ENCODE results near the gene SLC22A23.
A peak's percentile ranks its signal among the peaks of the same experiment; 100 is the strongest.

The SLC22A23 gene

DNA sequence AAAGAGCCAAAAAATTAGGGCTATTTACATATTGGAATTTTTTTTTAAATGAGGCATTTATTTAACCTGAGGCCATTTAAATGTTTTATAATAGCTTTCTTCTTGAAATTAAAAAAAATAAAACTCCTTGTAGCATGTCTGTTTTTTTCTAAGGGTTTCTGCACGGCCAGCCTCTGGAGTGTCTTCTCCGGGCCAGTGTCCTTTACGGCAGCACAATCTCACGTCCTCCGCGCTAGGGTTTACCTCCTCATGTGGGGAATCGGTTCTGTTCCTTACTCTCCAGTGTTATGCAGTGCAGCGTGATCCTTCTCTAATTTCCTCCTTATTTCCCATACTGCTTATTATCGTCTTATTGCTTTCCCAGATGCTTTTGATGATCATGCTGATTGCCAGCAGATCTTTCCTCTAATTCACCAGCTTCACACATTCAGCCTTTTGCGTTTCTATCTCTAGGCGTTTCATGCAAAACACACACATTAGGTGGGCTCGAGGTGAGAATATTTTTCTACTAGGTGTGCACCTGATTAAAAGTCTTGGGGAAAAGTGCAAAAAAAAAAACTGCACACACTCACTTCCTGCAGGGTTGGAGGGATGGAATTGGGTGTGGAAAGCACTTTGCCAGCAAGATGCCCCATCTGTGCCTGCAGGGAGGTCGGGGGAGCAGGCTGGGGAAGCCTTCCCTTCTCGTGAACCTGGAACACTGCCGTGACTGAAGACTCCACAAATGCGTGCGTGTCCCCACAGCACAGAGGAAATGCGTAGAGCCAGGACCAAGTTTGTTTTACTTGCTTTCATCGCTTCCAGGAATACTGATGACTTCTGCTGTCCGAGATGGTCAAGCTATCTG, 142.0 kb downstream of the SLC22A23 start:
- intact Hi-C loops (cut with DNase I): no loop called here
- peak in 1 of 10 donors; percentile 58 for DNase-seq

GRCh38 chr6:3314176-3314575, 142.7 kb downstream of the SLC22A23 start:
- DNase-seq: peak in 2 of 10 donors; percentile 51 to 61
- intact Hi-C loops (cut with DNase I): no loop called here

- intact Hi-C loops (cut with DNase I): no loop called here
- DNase-seq: peak in 2 of 10 donors; percentile 53 to 70
These were observed 144.1 kb downstream of the SLC22A23 start for GRCh38 chr6:3312604-3313231.

GRCh38 chr6:3311826-3312225, 145.0 kb downstream of the SLC22A23 start:
- no peak for DNase-seq
- intact Hi-C loops (cut with DNase I): no loop called here

DNA sequence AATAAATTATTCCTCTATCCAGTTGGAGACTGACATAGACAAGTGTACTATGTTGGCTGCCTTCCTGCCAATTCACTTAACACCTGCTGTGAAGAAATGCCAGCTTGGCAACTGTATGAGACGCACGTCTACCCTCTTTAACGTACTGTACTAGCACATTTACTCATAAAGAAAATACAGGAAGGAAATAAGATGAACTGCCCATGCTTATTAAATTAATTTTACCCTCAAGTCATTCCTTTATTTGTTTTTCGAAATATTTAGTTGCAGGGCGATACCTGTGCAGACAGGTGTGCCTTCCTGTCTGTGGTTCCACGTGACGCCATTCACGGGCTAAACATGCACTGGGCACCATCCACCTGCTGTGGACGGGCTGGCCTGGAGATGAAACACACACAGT, 146.1 kb downstream of the SLC22A23 start:
- no peak for DNase-seq

DNA sequence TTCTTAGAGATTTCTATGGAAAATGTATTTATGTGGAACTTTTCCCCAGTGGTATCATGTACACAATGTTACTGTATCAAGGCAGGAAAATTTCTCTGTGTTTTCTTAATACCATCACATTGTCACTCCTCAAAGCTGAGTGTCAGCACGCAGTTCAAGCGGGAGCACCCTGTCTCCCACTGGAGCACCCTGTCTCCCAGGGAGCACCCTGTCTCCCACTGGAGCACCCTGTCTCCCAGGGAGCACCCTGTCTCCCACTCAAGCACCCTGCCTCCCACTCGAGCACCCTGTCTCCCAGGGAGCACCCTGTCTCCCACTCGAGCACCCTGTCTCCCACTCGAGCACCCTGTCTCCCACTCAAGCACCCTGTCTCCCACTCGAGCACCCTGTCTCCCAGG, 146.8 kb downstream of the SLC22A23 start:
- intact Hi-C loops (cut with DNase I): no loop called here
- DNase-seq: no peak

More for the DNA sequence above, 146.1 kb downstream of the SLC22A23 start:
- intact Hi-C loops (cut with DNase I): no loop called here

DNA sequence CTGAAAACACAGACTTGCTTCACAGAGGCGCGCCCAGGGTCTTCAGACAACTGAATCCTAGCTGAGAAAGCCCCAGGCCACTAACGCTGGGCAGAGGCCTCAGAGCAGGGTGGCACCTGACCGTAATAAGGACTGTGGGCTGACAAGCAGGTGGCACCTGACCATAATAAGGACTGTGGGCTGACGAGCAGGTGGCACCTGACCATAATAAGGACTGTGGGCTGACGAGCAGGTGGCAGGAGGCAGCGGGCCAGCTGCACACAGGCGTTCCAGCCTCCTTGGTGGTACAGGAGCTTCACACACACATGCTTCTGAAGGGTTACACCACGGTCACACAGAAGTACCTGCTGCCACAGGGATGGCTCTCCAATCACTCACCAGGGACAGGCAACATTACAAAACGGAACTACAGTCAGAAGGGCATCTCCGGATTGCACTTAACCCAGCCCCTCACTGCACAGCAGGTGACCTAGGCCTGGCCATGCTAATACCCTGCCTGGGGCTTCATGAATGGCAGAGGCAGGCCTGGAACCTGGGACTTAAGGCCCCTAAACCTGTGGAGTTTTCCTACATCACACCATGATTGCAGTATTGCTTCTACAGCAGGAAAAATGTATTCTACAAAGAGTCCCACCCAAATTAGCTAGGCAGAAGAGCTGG, 147.3 kb downstream of the SLC22A23 start:
- intact Hi-C loops (cut with DNase I): no loop called here
- peak in 2 of 10 donors; percentile 36 to 67 for DNase-seq

GRCh38 chr6:3308106-3308505, 148.7 kb downstream of the SLC22A23 start:
- intact Hi-C loops (cut with DNase I): no loop called here
- no peak for DNase-seq

- intact Hi-C loops (cut with DNase I): no loop called here
- peak in 1 of 10 donors; percentile 76 for DNase-seq
These were observed 149.4 kb downstream of the SLC22A23 start for GRCh38 chr6:3307436-3307835.

DNA sequence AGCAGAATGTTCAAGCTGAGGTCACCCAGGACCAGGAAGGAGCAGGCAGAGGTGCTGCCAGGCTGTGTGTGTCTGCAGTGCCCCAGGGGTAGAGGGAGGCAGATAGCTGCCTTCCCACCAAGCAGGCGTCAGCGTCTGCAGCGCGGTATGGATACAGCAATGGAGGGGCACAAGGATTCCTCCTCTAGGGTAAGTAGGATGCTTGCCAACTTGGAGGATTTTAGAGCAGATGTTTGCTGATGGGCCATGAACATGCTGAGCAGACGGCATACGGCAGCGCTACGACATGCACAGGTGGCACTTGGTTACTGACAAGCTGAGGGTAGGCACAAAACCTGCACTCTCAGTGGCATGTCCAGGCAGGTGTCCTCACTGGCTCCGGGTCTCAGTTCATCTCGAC, 150.0 kb downstream of the SLC22A23 start:
- peak in 2 of 10 donors; percentile 57 to 74 for DNase-seq
- intact Hi-C loops (cut with DNase I): no loop called here

- intact Hi-C loops (cut with DNase I): no loop called here
These were observed 151.0 kb downstream of the SLC22A23 start for GRCh38 chr6:3305831-3306230.

DNA sequence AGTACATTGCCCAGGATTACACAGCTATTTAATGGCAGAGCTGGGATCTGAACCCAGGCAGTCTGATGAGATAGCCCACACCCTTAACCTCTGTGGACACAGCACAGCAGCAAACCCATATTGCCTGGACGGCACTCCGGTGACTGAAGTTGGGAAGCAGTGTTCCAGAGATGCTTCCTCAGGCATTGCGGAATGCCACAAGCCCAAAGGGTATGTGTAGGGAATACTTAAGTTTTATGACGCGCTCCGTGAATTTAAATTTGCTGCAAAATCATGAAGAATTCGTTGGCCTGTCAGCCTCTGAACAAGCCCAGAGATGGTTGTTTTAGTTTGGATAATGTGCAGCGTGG, 151.7 kb downstream of the SLC22A23 start:
- intact Hi-C loops (cut with DNase I): no loop called here
- peak in 1 of 10 donors; percentile 52 for DNase-seq

More at GRCh38 chr6:3305831-3306230, 151.0 kb downstream of the SLC22A23 start:
- DNase-seq: no peak

GRCh38 chr6:3304500-3305215, 152.2 kb downstream of the SLC22A23 start:
- DNase-seq: peak in 1 of 10 donors; percentile 63
- intact Hi-C loops (cut with DNase I): no loop called here

GRCh38 chr6:3303795-3304411, 152.9 kb downstream of the SLC22A23 start:
- intact Hi-C loops (cut with DNase I): no loop called here
- DNase-seq: peak in 1 of 10 donors; percentile 54

DNA sequence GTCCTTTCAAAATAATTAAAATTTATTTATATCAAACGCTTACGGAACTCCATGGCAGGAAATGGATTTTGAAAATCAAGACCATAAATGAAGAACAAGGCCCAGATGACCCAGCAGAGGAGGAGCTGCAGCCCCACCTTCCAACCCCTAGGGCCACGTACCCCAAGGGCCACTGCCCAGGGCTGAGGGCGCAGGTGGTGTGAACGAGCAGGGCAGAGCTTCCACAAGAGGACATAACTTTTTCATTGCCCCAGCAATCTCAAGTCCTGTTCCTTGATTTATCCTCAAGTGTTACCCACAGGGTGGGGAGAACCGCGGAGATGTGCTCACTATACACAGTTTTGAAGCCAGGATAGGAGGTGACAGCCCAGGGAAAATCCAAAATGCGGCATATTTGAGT, 155.3 kb downstream of the SLC22A23 start:
- peak in 1 of 10 donors; percentile 74 for DNase-seq
- intact Hi-C loops (cut with DNase I): no loop called here

DNA sequence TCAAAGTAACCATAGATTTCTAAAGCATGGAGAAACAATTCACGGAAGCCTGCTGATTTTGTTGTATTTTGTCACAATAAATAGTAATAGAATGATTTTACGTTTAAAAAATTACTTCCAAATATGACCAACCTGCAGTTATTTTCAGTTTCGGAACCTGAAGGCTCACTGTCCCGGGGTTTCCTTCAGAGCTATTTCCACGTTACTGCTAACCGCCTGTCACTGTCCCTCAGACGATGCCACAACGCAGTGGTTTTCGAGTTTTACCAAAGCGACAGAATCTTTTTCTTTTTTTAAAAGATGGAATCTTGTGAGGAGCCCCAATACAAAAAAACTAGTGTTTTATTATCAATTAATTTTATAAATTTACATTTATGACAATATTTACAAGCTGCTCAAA, 157.6 kb downstream of the SLC22A23 start:
- no peak for DNase-seq
- intact Hi-C loops (cut with DNase I): no loop called here

- intact Hi-C loops (cut with DNase I): no loop called here
- peak in 1 of 10 donors; percentile 34 for DNase-seq
These were observed 158.9 kb downstream of the SLC22A23 start for GRCh38 chr6:3297909-3298308.

GRCh38 chr6:3297006-3297405, 159.8 kb downstream of the SLC22A23 start:
- peak in 1 of 10 donors; percentile 12 for DNase-seq

DNA sequence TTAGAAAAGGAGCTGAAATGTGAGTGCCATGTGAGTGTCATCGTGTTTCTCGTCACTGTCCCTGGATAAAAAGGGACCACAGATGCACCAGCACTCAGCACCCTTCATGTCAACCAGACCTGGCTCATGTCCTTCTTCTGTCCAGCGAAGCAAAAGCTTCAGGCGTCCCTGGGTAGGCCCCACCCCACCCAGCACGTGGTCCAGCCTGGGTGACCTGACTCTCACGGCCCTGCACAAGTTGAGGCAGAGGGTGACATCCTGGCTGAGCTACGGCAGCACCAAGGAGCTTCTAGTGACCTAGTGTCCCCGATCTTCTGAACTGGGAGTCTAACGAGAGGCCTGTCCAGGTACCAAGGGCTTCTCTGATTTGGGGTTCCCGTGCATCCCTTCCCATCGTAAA, 160.3 kb downstream of the SLC22A23 start:
- peak in 2 of 10 donors; percentile 80 for DNase-seq
- intact Hi-C loops (cut with DNase I): no loop called here

More at GRCh38 chr6:3297006-3297405, 159.8 kb downstream of the SLC22A23 start:
- intact Hi-C loops (cut with DNase I): no loop called here

GRCh38 chr6:3296078-3296477, 160.8 kb downstream of the SLC22A23 start:
- intact Hi-C loops (cut with DNase I): no loop called here
- peak in 2 of 10 donors; percentile 52 to 67 for DNase-seq

All from posterior cingulate gyrus (tissue), 11 donors.